ENCODE results near the gene NTNG1. TPM values are rescaled to one million over a fixed set of nuclear protein-coding genes. Genes with fewer than 3 reads are reported as not detected.

The NTNG1 gene
- total RNA-seq, 1 donor from 2014 or later: 19.7 TPM

- H3K4me3 Mint-ChIP-seq: peak overlapping the region; percentile 97
- no peak for TF ChIP-seq CTCF (conservative IDR thresholded peaks at IDR 0.05)
- H3K27ac Mint-ChIP-seq: no peak overlapping the region
- H3K9me3 Mint-ChIP-seq: no peaks in the 10 kb centered on the region
- peaks cover 4% of the 10 kb centered on the region for H3K4me1 Mint-ChIP-seq (ENCODE audit: unreplicated experiment)
- no peaks in the 10 kb centered on the region for H3K36me3 Mint-ChIP-seq
- H3K27me3 Mint-ChIP-seq: peaks cover 37% of the 10 kb centered on the region
- DNase-seq (ENCODE audit: extremely low spot score, unreplicated experiment): no peak
Measured at GRCh38 chr1:107138767-107139445, 1.9 kb upstream of the NTNG1 start.

- no peak for TF ChIP-seq CTCF (conservative IDR thresholded peaks at IDR 0.05)
- Mint-ChIP-seq H3K27ac (peak overlapping the region; percentile 80), H3K4me3 (peak overlapping the region; percentile 97), H3K9me3 (no peaks in the 10 kb centered on the region), H3K36me3 (no peaks in the 10 kb centered on the region), H3K4me1 (ENCODE audit: unreplicated experiment) (peaks cover 4% of the 10 kb centered on the region), H3K27me3 (peaks cover 34% of the 10 kb centered on the region)
- peak; percentile 72 for DNase-seq (ENCODE audit: extremely low spot score, unreplicated experiment)
Measured at GRCh38 chr1:107139833-107140702, 771 bp upstream of the NTNG1 start.

- DNase-seq (ENCODE audit: extremely low spot score, unreplicated experiment): no peak
- Mint-ChIP-seq H3K36me3 (no peaks in the 10 kb centered on the region), H3K4me3 (peak overlapping the region; percentile 92), H3K27me3 (peaks cover 32% of the 10 kb centered on the region), H3K27ac (peak overlapping the region; percentile 79), H3K4me1 (ENCODE audit: unreplicated experiment) (peaks cover 8% of the 10 kb centered on the region), H3K9me3 (no peaks in the 10 kb centered on the region)
- no peak for TF ChIP-seq CTCF (conservative IDR thresholded peaks at IDR 0.05)
Measured at GRCh38 chr1:107141491-107142126, 770 bp downstream of the NTNG1 start.

GRCh38 chr1:107142140-107142542 lies 1.3 kb downstream of the NTNG1 start:
- H3K27me3 Mint-ChIP-seq: peaks cover 32% of the 10 kb centered on the region
- H3K9me3 Mint-ChIP-seq: no peaks in the 10 kb centered on the region
- peak overlapping the region; percentile 79 for H3K27ac Mint-ChIP-seq
- H3K4me3 Mint-ChIP-seq: peak overlapping the region; percentile 92
- peak; percentile 88 for TF ChIP-seq CTCF (conservative IDR thresholded peaks at IDR 0.05)
- H3K4me1 Mint-ChIP-seq (ENCODE audit: unreplicated experiment): peaks cover 8% of the 10 kb centered on the region
- H3K36me3 Mint-ChIP-seq: no peaks in the 10 kb centered on the region
- DNase-seq (ENCODE audit: extremely low spot score, unreplicated experiment): no peak

- Mint-ChIP-seq H3K36me3 (no peaks in the 10 kb centered on the region), H3K9me3 (no peaks in the 10 kb centered on the region), H3K27ac (no peak overlapping the region), H3K27me3 (peaks cover 32% of the 10 kb centered on the region), H3K4me1 (ENCODE audit: unreplicated experiment) (peaks cover 8% of the 10 kb centered on the region), H3K4me3 (peak overlapping the region; percentile 92)
- DNase-seq (ENCODE audit: extremely low spot score, unreplicated experiment): no peak
- TF ChIP-seq CTCF (conservative IDR thresholded peaks at IDR 0.05): no peak
Measured at GRCh38 chr1:107142666-107143065, 1.8 kb downstream of the NTNG1 start.
